ENCODE data around the gene TMEM178B. TPM values are rescaled to one million over a fixed set of nuclear protein-coding genes. Genes with fewer than 3 reads are reported as not detected.

TMEM178B gene
- total RNA-seq, 1 experiment from 2014 or later: 0.11 TPM

DNA sequence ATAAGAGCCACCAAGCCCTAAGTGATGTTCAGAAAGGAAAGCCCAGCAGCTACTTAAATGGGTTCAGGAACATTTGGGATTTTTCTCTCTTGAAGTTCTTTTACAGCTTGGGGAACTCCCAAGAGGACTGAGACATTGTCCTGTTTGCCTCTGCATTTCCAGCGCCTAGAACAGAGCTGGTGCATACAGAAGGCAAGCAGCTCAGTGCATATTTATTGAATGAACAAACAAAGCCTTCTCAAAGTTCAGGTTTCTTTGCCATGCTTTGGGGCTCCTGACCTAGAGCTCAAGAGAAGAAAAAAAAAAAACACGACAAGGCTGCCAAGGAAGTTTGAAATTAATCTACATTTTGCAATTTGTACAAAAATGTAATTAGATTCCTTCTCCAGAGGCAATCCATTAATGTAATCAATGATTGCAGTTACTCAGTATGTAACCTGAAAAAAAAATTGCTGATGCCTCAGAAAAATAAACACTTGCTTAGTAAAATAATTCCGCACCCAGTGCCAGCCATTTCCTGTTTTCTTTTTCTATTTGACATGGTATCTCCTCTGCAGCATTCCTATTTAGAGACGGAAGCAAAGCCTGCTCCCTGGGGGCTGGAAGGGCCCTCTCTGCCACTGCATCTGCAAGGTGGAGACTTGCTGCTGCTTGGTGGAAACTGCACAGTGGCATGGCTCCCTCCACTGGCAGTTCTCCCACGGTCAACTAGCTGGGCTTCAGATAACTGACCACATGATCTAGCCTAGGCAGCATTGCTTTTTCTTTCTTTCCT is 157.3 kb downstream of the TMEM178B start:
- intact Hi-C loops (cut with micrococcal nuclease; ENCODE audit: unreplicated experiment): loop anchor here (5.0 kb wide), 2 partner anchors 159 to 419 kb away; partner anchors contain the start of gene TMEM178B
- Mint-ChIP-seq H3K27me3 (ENCODE audit: insufficient read depth, unreplicated experiment) (peaks cover 11% of the 10 kb centered on the region), H3K4me1 (ENCODE audit: low read depth, unreplicated experiment) (no peaks in the 10 kb centered on the region), H3K27ac (ENCODE audit: unreplicated experiment) (no peak overlapping the region), H3K4me3 (ENCODE audit: unreplicated experiment) (no peak overlapping the region), H3K36me3 (ENCODE audit: insufficient read depth, unreplicated experiment) (no peaks in the 10 kb centered on the region), H3K9me3 (ENCODE audit: unreplicated experiment) (no peaks in the 10 kb centered on the region)
- Histone ChIP-seq H3K4me1 (no peaks in the 10 kb centered on the region), H3K4me3 (ENCODE audit: low read depth, low read length) (no peak overlapping the region), H3K9me3 (no peaks in the 10 kb centered on the region), H3K27me3 (replicated peaks; ENCODE audit: control insufficient read depth, insufficient read depth, low read length) (peaks cover 2% of the 10 kb centered on the region), H3K36me3 (ENCODE audit: control insufficient read depth, insufficient read depth, low read length) (no peaks in the 10 kb centered on the region)
- POLR2A ChIA-PET: no interaction called here
- CTCF ChIA-PET: interaction anchor here (0.6 to 1.0 kb wide), 4 partner anchors 161 to 420 kb away, joined by 3 to 4 read pairs (median 3); no protein-coding TSS in a partner anchor
- BruUV-seq (replicated peaks): no TSS peak
- TF ChIP-seq CTCF (IDR thresholded peaks at IDR 0.05; ENCODE audit: insufficient read depth in 1 of 2, low read depth in 1 of 2, low read length in 1 of 2, severe bottlenecking in 1 of 2, unreplicated experiment in 1 of 2): peak; percentile 29 to 66
- DNase-seq: peak; percentile 48 to 49

DNA sequence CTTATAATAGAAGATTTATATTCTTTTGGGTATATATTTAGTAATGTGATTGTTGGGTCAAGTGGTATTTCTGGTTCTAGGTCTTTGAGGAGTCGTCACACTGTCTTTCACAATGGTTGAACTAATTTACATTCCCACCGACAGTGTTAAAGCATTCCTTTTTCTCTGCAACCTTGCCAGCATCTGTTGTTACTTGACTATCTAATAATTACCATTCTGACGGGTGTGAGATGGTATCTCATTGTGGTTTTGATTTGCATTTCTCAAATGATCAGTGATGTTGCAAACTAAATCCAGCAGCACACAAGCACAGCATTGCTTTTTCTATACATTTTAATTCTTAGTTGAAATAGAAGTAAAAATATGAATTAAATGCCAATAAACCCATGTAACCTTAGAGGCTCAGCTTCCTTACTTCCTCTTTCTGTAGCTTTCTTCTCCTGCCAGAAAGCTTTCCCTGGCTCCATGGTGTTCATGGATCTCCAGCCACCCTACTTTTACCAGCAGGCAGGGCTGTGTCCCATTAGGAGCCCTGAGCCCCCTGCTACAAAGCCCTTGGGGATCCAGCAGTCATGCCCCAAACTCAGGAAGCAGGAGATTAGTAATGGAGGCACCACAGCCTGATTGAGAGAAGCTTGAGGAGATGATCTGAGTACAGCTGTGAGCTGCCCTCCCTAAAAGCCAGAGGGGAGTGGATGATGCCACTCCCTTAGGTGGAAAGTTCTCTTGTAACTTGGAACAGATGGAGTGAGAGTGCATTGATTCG is 158.6 kb downstream of the TMEM178B start:
- POLR2A ChIA-PET: no interaction called here
- H3K4me1 ChIP-seq: no peaks in the 10 kb centered on the region
- CTCF ChIA-PET: no interaction called here
- peaks cover 2% of the 10 kb centered on the region for H3K27me3 ChIP-seq (replicated peaks; ENCODE audit: control insufficient read depth, insufficient read depth, low read length)
- no peaks in the 10 kb centered on the region for H3K9me3 ChIP-seq
- no peak overlapping the region for H3K4me3 ChIP-seq (ENCODE audit: low read depth, low read length)
- H3K27me3 Mint-ChIP-seq (ENCODE audit: insufficient read depth, unreplicated experiment): peaks cover 15% of the 10 kb centered on the region
- no peaks in the 10 kb centered on the region for H3K36me3 ChIP-seq (ENCODE audit: control insufficient read depth, insufficient read depth, low read length)
- no peak for TF ChIP-seq CTCF (IDR thresholded peaks at IDR 0.05; ENCODE audit: insufficient read depth in 1 of 2, low read depth in 1 of 2, low read length in 1 of 2, severe bottlenecking in 1 of 2, unreplicated experiment in 1 of 2)
- H3K36me3 Mint-ChIP-seq (ENCODE audit: insufficient read depth, unreplicated experiment): no peaks in the 10 kb centered on the region
- no TSS peak for BruUV-seq (replicated peaks)
- H3K4me1 Mint-ChIP-seq (ENCODE audit: low read depth, unreplicated experiment): no peaks in the 10 kb centered on the region
- intact Hi-C loops (cut with micrococcal nuclease; ENCODE audit: unreplicated experiment): loop anchor here (5.0 kb wide), 2 partner anchors 160 to 420 kb away; partner anchors contain the start of gene TMEM178B
- no peaks in the 10 kb centered on the region for H3K9me3 Mint-ChIP-seq (ENCODE audit: unreplicated experiment)
- no peak overlapping the region for H3K4me3 Mint-ChIP-seq (ENCODE audit: unreplicated experiment)
- H3K27ac Mint-ChIP-seq (ENCODE audit: unreplicated experiment): no peak overlapping the region
- no peak for DNase-seq

- Histone ChIP-seq H3K36me3 (ENCODE audit: control insufficient read depth, insufficient read depth, low read length) (no peaks in the 10 kb centered on the region), H3K27me3 (replicated peaks; ENCODE audit: control insufficient read depth, insufficient read depth, low read length) (peaks cover 2% of the 10 kb centered on the region), H3K9me3 (no peaks in the 10 kb centered on the region), H3K4me3 (ENCODE audit: low read depth, low read length) (no peak overlapping the region), H3K4me1 (no peaks in the 10 kb centered on the region)
- CTCF ChIA-PET: no interaction called here
- no peaks in the 10 kb centered on the region for H3K9me3 Mint-ChIP-seq (ENCODE audit: unreplicated experiment)
- no TSS peak for BruUV-seq (replicated peaks)
- no peak overlapping the region for H3K4me3 Mint-ChIP-seq (ENCODE audit: unreplicated experiment)
- no peak for TF ChIP-seq CTCF (IDR thresholded peaks at IDR 0.05; ENCODE audit: insufficient read depth in 1 of 2, low read depth in 1 of 2, low read length in 1 of 2, severe bottlenecking in 1 of 2, unreplicated experiment in 1 of 2)
- no peak for DNase-seq
- H3K27ac Mint-ChIP-seq (ENCODE audit: unreplicated experiment): no peak overlapping the region
- H3K27me3 Mint-ChIP-seq (ENCODE audit: insufficient read depth, unreplicated experiment): peaks cover 11% of the 10 kb centered on the region
- H3K36me3 Mint-ChIP-seq (ENCODE audit: insufficient read depth, unreplicated experiment): no peaks in the 10 kb centered on the region
- POLR2A ChIA-PET: no interaction called here
- no peaks in the 10 kb centered on the region for H3K4me1 Mint-ChIP-seq (ENCODE audit: low read depth, unreplicated experiment)
- intact Hi-C loops (cut with micrococcal nuclease; ENCODE audit: unreplicated experiment): loop anchor here (5.0 kb wide), 2 partner anchors 162 to 422 kb away; partner anchors contain the start of gene TMEM178B
Measured at GRCh38 chr7:141234335-141235105, 160.7 kb downstream of the TMEM178B start.

Measured in Caco-2 (cell line).